ENCODE measurements around the gene MAP3K9. TPM values are rescaled to one million over a fixed set of nuclear protein-coding genes. Genes with fewer than 3 reads are reported as not detected.

Gene MAP3K9
- total and polyA plus RNA-seq, 9 of the 15 experiments (the other 6 are each of a cell fraction or from before 2014, with no cell fraction given) = 0.03 to 0.60 (median 0.36) TPM

DNA sequence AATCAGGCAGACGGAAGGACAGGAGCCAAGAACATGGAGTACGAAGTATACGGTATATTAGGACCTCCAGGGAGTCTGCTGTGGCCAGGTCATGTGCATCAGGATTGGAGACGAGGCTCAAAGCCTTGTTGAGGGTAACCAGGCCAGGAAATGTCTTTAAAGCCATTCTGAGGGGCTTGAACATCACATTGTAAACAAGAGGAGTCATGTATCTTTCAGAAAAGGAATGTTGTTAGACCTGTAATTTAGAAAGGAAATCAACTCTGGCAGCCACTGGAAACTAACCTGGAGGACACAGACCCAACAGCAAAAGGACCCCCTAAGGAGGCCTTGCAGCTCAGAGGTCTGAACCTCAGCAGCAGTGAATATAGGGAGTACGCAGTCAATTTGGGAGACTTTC, 7.5 kb downstream of the MAP3K9 start:
- H3K27me3 ChIP-seq (ENCODE audit: control insufficient read depth in 2 of 2, insufficient read depth in 2 of 2, low read length in 2 of 2) = no peaks in the 10 kb centered on the region
- in situ Hi-C loops (cut with MboI) = no loop called here
- ChIA-PET POLR2A (interaction anchor here (0.6 kb wide), 1 partner anchor 438 kb away, joined by 3 read pairs; no protein-coding TSS in a partner anchor), CTCF (ENCODE audit: low intra/inter-chr PET ratio) (no interaction called here)
- H2AFZ ChIP-seq (ENCODE audit: low read depth, low read length) = no peak overlapping the region
- WGBS (ENCODE audit: insufficient coverage, low coverage, missing lambda C conversion rate) = 0% methylated on average over 5 of the region's 5 CpGs
- no peak for ATAC-seq
- no peak overlapping the region for H3K9ac ChIP-seq (ENCODE audit: insufficient read depth in 1 of 2, low read depth in 2 of 2, low read length in 2 of 2)
- FAIRE-seq = no peak
- no peak for TF ChIP-seq CAMTA2 (CRISPR knock-in tag; conservative IDR thresholded peaks at IDR 0.05)
- no peaks in the 10 kb centered on the region for H3K4me1 ChIP-seq (replicated peaks in 1 of 2; ENCODE audit: control insufficient read depth in 2 of 2, insufficient read depth in 2 of 2, low read length in 2 of 2)
- no peak overlapping the region for H3K27ac ChIP-seq (ENCODE audit: extremely low read depth, low read depth, low read length)
- no peaks in the 10 kb centered on the region for H3K36me3 ChIP-seq (ENCODE audit: control insufficient read depth, insufficient read depth, low read length)
- no peaks in the 10 kb centered on the region for H3K9me1 ChIP-seq (ENCODE audit: control insufficient read depth, insufficient read depth, low read length)
- H3K4me3 ChIP-seq = no peak overlapping the region
- DNase-seq (ENCODE audit: extremely low read depth in 1 of 4, low spot score in 3 of 4) = no peak
- BruUV-seq (replicated peaks) = no TSS peak
- intact Hi-C loops (cut with micrococcal nuclease) = no loop called here
- H4K20me1 ChIP-seq (replicated peaks; ENCODE audit: control insufficient read depth, insufficient read depth, low read length) = no peaks in the 10 kb centered on the region
- no peaks in the 10 kb centered on the region for H3K9me3 ChIP-seq (replicated peaks; ENCODE audit: control insufficient read depth, insufficient read depth, low read depth, low read length)
- H3K79me2 ChIP-seq (ENCODE audit: control insufficient read depth, insufficient read depth, low read length) = no peaks in the 10 kb centered on the region
- H3K4me2 ChIP-seq (ENCODE audit: insufficient read depth, low read length) = no peak overlapping the region

DNA sequence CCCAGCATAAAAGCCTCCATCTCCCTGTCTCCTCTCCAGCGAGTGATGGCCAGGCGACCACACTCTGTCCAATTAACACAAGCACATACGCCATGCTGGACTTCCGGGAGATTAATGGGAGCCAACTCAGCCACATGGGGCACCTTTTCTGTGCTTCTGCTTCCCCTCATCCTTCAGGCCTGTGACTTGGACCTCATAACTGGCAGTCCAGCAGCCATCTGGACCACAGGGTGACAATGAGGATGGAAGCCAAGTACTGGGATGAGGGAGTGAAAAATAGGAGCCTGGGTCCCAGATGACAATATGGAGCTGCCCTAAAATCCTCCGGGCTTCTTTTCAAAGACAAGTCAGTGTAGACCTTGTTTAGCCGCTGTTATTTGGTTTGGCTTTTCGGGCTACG, 12.8 kb downstream of the MAP3K9 start:
- Histone ChIP-seq H3K27ac (ENCODE audit: extremely low read depth, low read depth, low read length) (no peak overlapping the region), H3K79me2 (ENCODE audit: control insufficient read depth, insufficient read depth, low read length) (no peaks in the 10 kb centered on the region), H4K20me1 (replicated peaks; ENCODE audit: control insufficient read depth, insufficient read depth, low read length) (no peaks in the 10 kb centered on the region), H3K9me3 (replicated peaks; ENCODE audit: control insufficient read depth, insufficient read depth, low read depth, low read length) (no peaks in the 10 kb centered on the region), H2AFZ (ENCODE audit: low read depth, low read length) (no peak overlapping the region), H3K4me3 (no peak overlapping the region), H3K9ac (ENCODE audit: insufficient read depth in 1 of 2, low read depth in 2 of 2, low read length in 2 of 2) (no peak overlapping the region), H3K27me3 (ENCODE audit: control insufficient read depth in 2 of 2, insufficient read depth in 2 of 2, low read length in 2 of 2) (no peaks in the 10 kb centered on the region; a peak in 1 of 5 replicates), H3K36me3 (ENCODE audit: control insufficient read depth, insufficient read depth, low read length) (no peaks in the 10 kb centered on the region), H3K4me1 (replicated peaks in 1 of 2; ENCODE audit: control insufficient read depth in 2 of 2, insufficient read depth in 2 of 2, low read length in 2 of 2) (no peaks in the 10 kb centered on the region), H3K4me2 (ENCODE audit: insufficient read depth, low read length) (no peak overlapping the region), H3K9me1 (ENCODE audit: control insufficient read depth, insufficient read depth, low read length) (no peaks in the 10 kb centered on the region)
- POLR2A ChIA-PET = no interaction called here
- 29% methylated on average over 8 of the region's 8 CpGs for WGBS (ENCODE audit: insufficient coverage, low coverage, missing lambda C conversion rate)
- in situ Hi-C loops (cut with MboI) (no loop called here), intact Hi-C loops (cut with micrococcal nuclease) (no loop called here)
- DNase-seq (ENCODE audit: extremely low read depth in 1 of 4, low spot score in 3 of 4) (no peak), FAIRE-seq (no peak), ATAC-seq (no peak)
- no peak for TF ChIP-seq MTF1 (CRISPR knock-in tag; IDR thresholded peaks at IDR 0.05; ENCODE audit: borderline replicate concordance)
- CTCF ChIA-PET (ENCODE audit: low intra/inter-chr PET ratio) = no interaction called here
- no TSS peak for BruUV-seq (replicated peaks)
